PFSK-1 (cell line): ENCODE measurements around the gene RRP1.

Experiments used
- FOXP2 ChIP-seq: optimal IDR thresholded peaks from 2 replicates; pipeline ENCODE3; 2011; ENCODE audit warnings: borderline replicate concordance, control low read depth, inconsistent platforms; ENCODE audit not compliant: insufficient read depth; ENCODE audit errors: extremely low read length, extremely low read depth
- POLR2AphosphoS5 ChIP-seq: IDR thresholded peaks from 2 replicates; pipeline ENCODE4 v1.6.1; 2012; ENCODE audit warnings: low read depth, mild to moderate bottlenecking, control low read depth, low read length, moderate library complexity
- SIN3A ChIP-seq: IDR thresholded peaks from 2 replicates; pipeline ENCODE4 v1.6.1; 2012; ENCODE audit warnings: mild to moderate bottlenecking, low read length, moderate library complexity, borderline replicate concordance; ENCODE audit not compliant: insufficient read depth
- TAF1 ChIP-seq: IDR thresholded peaks from 2 replicates; pipeline ENCODE4 v1.6.1; 2012; ENCODE audit warnings: low read length, control low read depth, borderline replicate concordance; ENCODE audit not compliant: insufficient read depth
- TF ChIP-seq, protein P1 (sequence below), 2 experiments: IDR thresholded peaks; 2 replicates each; pipeline versions ENCODE4 v1.6.1 to v1.8.0; 2011 to 2012; ENCODE audit warnings: low read depth in 2 of 2, low read length in 2 of 2, control low read depth in 1 of 2, inconsistent platforms in 1 of 2, mild to moderate bottlenecking in 1 of 2, moderate library complexity in 1 of 2; ENCODE audit not compliant: insufficient read depth in 1 of 2

The RRP1 gene

DNA sequence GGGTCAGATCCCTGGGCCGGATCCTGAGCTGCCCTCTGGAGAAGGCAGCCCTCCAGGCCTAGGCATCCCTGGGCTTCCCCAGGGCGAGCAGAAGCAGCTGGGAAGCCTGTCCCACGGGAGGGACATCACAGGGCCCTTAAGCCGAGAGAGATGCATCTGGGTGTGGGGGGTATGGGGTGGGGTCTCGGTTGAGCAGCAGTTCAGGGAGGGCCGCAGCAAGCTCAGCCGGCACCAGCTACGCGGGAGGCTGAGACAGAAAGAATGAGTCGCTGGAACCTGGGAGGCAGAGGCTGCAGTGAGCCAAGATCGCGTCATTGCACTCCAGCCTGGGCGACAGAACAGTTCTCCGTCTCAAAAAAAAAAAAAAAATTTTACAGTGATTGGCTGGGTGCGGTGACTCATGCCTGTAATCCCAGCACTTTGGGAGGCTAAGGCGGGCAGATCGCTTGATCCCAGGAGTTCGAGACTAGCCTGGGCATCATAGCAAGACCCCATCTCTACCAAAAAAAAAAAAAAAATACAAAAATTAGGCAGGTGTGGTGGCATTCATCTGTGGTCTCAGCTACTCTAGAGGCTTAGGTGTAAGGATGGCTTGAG is 37.7 kb downstream of the RRP1 start:
- TF ChIP-seq TAF1, result no peak
- TF ChIP-seq SIN3A, result no peak
- TF ChIP-seq, protein P1, sequence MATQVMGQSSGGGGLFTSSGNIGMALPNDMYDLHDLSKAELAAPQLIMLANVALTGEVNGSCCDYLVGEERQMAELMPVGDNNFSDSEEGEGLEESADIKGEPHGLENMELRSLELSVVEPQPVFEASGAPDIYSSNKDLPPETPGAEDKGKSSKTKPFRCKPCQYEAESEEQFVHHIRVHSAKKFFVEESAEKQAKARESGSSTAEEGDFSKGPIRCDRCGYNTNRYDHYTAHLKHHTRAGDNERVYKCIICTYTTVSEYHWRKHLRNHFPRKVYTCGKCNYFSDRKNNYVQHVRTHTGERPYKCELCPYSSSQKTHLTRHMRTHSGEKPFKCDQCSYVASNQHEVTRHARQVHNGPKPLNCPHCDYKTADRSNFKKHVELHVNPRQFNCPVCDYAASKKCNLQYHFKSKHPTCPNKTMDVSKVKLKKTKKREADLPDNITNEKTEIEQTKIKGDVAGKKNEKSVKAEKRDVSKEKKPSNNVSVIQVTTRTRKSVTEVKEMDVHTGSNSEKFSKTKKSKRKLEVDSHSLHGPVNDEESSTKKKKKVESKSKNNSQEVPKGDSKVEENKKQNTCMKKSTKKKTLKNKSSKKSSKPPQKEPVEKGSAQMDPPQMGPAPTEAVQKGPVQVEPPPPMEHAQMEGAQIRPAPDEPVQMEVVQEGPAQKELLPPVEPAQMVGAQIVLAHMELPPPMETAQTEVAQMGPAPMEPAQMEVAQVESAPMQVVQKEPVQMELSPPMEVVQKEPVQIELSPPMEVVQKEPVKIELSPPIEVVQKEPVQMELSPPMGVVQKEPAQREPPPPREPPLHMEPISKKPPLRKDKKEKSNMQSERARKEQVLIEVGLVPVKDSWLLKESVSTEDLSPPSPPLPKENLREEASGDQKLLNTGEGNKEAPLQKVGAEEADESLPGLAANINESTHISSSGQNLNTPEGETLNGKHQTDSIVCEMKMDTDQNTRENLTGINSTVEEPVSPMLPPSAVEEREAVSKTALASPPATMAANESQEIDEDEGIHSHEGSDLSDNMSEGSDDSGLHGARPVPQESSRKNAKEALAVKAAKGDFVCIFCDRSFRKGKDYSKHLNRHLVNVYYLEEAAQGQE (IDR thresholded peaks at IDR 0.05; ENCODE audit: insufficient read depth in 1 of 2, low read depth in 2 of 2, low read length in 2 of 2), result no peak

DNA sequence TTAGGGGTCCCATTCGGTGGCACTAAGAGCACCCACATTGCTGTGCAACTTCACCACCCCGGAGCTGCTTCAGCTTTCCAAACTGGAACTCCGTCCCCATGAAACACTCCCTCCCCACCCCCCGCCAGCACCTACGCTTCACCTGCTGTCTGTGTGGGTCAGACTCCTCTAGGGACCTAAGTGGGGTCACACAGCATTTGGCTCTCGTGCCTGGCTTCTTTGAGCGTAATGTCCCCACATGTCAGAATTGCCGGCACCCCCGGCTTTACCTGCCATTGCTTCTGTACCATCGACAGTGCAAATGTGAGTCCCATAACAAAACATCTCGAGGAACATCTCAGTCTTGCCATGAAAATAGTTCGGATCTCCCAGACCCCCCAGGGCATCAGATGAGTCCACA is 39.8 kb downstream of the RRP1 start:
- TF ChIP-seq, protein P1 (IDR thresholded peaks at IDR 0.05; ENCODE audit: insufficient read depth in 1 of 2, low read depth in 2 of 2, low read length in 2 of 2), result no peak
- TF ChIP-seq TAF1 (no peak), POLR2AphosphoS5 (no peak), SIN3A (no peak), FOXP2 (no peak)

DNA sequence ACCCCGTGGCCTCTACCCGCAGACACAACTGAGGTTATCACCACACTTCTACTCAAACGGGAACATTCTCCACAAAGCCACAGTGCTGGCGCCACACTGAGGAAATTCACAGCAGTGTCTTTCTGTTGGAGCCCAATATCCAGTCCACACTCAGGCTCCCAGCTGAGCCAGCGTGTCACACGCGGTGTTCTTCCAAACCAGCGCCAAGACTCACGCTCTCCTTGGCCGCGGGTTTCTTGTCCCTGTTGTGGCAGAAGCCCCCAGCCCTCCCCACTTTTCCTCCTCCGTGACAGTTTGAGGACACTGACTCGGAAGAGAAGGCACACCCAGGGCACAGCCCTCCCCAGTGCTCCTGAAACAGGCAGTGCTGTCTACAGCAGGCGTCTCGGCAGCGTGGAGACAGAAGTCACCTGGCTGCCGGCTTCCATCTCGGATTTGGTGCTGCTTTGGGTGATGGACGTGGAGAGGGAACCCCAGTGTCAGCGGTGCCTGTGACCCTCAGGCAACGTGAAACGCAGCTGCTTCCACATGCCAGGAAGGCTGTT is 40.3 kb downstream of the RRP1 start:
- TF ChIP-seq SIN3A (no peak), FOXP2 (no peak), POLR2AphosphoS5 (no peak), TAF1 (no peak)
- TF ChIP-seq, protein P1 (IDR thresholded peaks at IDR 0.05; ENCODE audit: insufficient read depth in 1 of 2, low read depth in 2 of 2, low read length in 2 of 2), result no peak

DNA sequence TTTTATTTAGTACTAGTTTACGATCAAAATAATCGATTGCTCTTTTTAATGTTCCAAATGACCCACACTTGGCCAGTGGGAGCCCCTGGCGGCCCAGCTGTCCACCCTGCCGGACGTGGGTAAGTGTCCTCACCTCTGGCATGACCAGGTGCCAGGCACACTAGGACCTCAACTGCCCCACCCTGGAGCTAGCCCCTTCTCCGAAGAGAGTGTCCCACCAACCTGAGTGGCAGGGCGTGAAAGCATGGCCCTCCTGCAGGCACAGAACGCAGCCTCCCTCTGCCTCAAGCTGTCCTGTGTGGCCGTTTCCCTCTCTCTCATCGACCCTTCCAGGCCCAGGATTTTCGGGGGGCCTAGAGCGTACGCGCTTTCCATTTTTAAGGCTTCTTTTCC is 42.8 kb downstream of the RRP1 start:
- TF ChIP-seq POLR2AphosphoS5, result no peak
- TF ChIP-seq FOXP2, result no peak
- TF ChIP-seq, protein P1 (IDR thresholded peaks at IDR 0.05; ENCODE audit: insufficient read depth in 1 of 2, low read depth in 2 of 2, low read length in 2 of 2), result no peak

DNA sequence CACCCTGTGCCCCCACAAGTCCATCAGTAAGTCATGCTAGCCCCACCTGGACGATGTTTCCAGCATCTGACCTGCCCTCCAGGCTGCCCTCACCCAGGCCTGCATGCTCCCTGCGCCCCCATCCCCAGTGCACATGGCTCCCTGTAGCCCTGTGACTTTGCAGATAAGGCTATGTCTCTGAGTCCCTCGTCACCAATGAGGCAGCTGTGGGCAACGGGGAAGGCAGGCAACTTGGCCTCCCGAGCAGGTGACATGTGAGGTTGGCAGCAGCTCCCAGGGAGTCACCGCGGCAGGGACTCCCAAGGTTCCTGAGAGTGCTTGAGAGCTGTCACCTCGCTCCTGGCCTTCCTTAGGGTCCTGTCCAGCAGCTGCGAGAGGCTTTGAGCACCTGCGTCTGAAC is 43.3 kb downstream of the RRP1 start:
- TF ChIP-seq SIN3A (no peak), FOXP2 (no peak), POLR2AphosphoS5 (no peak), TAF1 (no peak)
- TF ChIP-seq, protein P1 (IDR thresholded peaks at IDR 0.05; ENCODE audit: insufficient read depth in 1 of 2, low read depth in 2 of 2, low read length in 2 of 2), result no peak
